Astrocyte of the spinal cord (primary cell): ENCODE data around the gene ADGRB3.

ENCODE experiments used
- DNase-seq: peaks from one replicate; pipeline ENCODE4 v3.0.0; 2011; ENCODE audit warnings: low read depth, low spot score
- H3K4me3 ChIP-seq: 2 replicates; pipeline ENCODE4 v1.5.1; 2011; ENCODE audit warnings: low read depth, mild to moderate bottlenecking, low read length, moderate library complexity
- in situ Hi-C: cut with HindIII; loops from 2 replicates; pipeline ENCODE4 v1.10.0; 2017; ENCODE audit warnings: low sequenced_read_pairs
- TF ChIP-seq, protein P1 (sequence below): IDR thresholded peaks from 2 replicates; pipeline ENCODE4 v1.5.1; 2012; ENCODE audit warnings: low read depth, mild to moderate bottlenecking, low read length, inconsistent platforms

ADGRB3 gene

DNA sequence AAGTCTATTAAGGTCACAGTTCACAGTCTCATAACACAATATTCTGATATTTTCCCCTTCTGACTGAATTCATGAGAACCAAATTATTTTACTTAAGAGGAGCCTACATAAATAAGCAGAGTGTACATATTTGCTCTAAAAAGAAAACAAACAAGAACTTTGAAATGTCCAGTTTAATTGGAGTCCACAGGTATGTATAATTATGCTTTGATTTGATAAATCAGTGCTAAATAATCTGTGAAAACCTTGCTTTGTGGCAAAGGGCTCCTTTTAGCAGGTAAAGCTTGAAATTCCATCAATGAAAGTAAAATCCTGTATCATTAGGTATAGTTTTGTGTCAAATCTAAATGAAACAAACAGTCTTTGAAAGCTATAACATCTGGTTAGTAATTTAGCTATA, 69.4 kb downstream of the ADGRB3 start:
- no peak overlapping the region for H3K4me3 ChIP-seq
- TF ChIP-seq, protein P1, sequence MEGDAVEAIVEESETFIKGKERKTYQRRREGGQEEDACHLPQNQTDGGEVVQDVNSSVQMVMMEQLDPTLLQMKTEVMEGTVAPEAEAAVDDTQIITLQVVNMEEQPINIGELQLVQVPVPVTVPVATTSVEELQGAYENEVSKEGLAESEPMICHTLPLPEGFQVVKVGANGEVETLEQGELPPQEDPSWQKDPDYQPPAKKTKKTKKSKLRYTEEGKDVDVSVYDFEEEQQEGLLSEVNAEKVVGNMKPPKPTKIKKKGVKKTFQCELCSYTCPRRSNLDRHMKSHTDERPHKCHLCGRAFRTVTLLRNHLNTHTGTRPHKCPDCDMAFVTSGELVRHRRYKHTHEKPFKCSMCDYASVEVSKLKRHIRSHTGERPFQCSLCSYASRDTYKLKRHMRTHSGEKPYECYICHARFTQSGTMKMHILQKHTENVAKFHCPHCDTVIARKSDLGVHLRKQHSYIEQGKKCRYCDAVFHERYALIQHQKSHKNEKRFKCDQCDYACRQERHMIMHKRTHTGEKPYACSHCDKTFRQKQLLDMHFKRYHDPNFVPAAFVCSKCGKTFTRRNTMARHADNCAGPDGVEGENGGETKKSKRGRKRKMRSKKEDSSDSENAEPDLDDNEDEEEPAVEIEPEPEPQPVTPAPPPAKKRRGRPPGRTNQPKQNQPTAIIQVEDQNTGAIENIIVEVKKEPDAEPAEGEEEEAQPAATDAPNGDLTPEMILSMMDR: no peak
- DNase-seq: no peak
- in situ Hi-C loops: no loop called here

DNA sequence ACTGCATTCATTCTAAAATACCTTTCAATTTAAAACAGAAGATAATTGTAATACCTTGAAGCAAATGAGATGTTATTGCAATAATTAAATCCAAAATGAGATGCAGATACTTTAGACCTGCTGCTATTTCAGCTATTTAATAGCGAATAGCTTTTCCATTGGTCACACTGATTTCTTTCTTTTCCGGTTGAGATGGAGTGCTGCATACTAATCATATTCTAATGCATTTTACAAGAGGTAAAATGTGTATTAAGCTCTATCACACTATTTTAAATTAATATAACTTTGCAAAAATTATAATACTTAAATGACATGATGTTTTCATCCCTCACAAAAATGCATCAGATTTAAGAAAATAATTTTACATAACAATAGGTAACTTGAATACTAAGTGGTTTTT, 74.0 kb downstream of the ADGRB3 start:
- no peak overlapping the region for H3K4me3 ChIP-seq
- TF ChIP-seq, protein P1: no peak
- no peak for DNase-seq
- in situ Hi-C loops: no loop called here

DNA sequence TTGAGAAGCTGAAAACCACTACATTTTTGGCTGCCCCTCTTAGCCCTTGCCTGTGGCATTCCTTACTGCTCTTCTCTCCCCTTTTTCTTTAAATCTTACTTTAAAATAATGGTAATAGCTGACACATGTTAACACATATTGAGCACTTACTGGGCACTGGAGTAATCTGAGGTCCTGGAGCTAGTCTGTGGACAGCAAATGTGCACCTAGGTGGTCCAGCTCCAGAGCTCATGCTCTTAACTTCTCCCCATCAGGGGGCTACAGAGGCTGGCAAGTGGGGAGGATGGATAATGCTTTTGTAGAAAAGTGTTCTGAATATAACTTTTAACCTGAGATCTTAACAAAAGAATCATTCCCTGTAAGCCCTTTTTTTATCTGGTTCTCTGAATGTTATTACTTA, 74.8 kb downstream of the ADGRB3 start:
- no peak overlapping the region for H3K4me3 ChIP-seq
- DNase-seq: no peak
- in situ Hi-C loops: no loop called here
- TF ChIP-seq, protein P1: no peak

DNA sequence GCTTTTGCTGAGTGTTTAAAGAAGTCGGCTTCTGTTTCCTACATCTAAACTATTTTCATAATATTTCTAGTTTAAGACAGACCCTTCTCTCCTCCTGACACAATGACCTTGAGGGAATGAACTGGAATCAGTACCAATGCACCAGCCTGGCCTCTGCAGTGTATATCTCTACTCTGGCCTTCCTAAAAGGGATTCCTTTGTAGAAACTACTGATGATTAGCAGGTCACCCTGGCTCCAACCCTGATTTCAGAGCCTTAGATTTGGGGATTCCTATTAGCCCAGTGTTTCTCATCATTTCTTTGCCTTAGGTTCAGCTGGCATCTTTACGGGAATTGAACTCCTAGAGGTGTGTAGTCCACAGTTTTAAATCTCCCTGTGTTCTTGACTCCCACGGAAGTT, 75.4 kb downstream of the ADGRB3 start:
- DNase-seq: no peak
- no peak overlapping the region for H3K4me3 ChIP-seq
- in situ Hi-C loops: no loop called here
- TF ChIP-seq, protein P1: no peak

DNA sequence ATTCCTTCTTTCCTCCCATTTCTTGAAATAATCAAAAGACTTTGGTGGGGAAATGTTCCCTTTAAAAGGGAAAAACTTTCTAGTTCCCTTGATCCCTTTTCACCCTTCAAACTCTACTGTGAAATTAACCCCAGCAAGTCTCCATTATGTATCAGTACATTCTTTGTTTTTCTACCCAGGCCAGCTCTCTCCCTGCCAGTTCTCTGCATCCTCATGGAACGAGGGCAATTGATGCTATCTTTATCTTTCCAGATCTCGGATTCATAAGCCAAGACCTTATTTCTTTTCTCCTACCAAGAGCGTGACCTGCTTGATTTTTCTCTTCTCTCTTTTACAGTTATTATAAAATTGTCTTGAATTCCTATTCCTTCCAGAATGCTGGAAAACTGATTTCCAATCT, 75.8 kb downstream of the ADGRB3 start:
- TF ChIP-seq, protein P1: no peak
- no peak for DNase-seq
- in situ Hi-C loops: no loop called here
- H3K4me3 ChIP-seq: no peak overlapping the region

DNA sequence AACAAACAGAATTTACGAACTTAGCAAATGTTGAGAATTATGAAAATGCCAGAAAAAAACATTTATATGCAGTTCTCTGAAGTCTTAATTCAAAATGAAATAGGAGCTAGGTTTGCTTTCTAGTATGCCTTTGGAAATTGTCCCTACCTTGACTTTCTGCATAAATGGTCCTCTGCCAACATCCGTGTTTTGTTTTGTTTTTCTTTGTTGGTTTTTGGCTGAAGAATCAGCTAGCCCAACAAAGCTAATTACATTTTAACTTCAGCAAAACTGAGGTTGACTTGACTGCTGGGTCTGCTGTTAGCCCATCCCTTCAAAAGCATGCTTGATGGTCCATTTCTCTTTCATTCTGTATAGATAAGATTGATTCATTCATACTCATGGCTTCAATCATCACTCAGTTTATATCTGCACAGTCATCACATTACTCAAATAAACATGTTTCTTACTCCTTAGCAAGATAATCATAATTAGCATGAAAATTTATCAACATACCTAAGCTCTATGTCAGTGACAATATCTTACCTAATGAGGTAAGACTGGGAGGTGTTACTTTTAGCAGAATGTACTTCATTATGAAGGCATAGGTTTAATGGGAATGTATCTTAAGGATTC, 76.4 kb downstream of the ADGRB3 start:
- in situ Hi-C loops: no loop called here
- no peak overlapping the region for H3K4me3 ChIP-seq
- TF ChIP-seq, protein P1: no peak
- DNase-seq: no peak

DNA sequence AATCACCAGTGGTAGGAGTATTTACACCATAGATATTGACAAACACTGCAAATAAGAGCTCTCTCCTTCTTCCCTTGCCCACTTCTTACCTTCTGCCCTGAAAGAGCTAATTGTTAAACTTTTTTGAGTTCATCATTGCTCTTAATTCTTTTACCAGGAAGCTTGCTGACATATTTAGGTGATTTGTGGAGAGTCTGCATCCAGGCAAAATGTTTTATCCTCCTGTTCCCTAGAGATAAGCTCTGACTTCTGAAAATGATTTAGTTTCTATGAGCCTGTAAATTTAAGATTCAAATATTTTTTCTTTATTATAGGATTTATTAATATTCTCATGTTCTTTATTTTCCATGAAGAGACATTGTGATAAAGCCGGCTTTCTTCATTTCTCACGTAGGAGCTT, 81.5 kb downstream of the ADGRB3 start:
- no peak for DNase-seq
- H3K4me3 ChIP-seq: no peak overlapping the region
- in situ Hi-C loops: no loop called here
- TF ChIP-seq, protein P1: no peak
